Stomach smooth muscle (tissue), 2 donors: Measurements from ENCODE around the gene POTEJ.
"Not testable (repeated sequence)": the region's sequence is repeated elsewhere in the genome, so short reads cannot be mapped to it uniquely, and the experiment has no call there.

ENCODE experiments used
- H3K27ac ChIP-seq: one replicate; pipeline ENCODE4 v1.7.0; 2013; ENCODE audit warnings: mild to moderate bottlenecking, low read length, inconsistent platforms
- H3K27me3 ChIP-seq, 2 donors: one replicate each; pipeline ENCODE4 v1.7.0; 2013; ENCODE audit warnings: low read length in 2 of 2; ENCODE audit not compliant: insufficient read depth in 2 of 2, control insufficient read depth in 1 of 2
- H3K36me3 ChIP-seq, 2 donors: one replicate each; pipeline ENCODE4 v1.7.0; 2013; ENCODE audit warnings: low read length in 2 of 2; ENCODE audit not compliant: control insufficient read depth in 2 of 2, insufficient read depth in 2 of 2
- H3K4me1 ChIP-seq: one replicate; pipeline ENCODE4 v1.7.0; 2013; ENCODE audit warnings: low read length; ENCODE audit not compliant: control insufficient read depth, insufficient read depth
- H3K4me3 ChIP-seq, 2 donors: one replicate each; pipeline ENCODE4 v1.7.0; 2013; ENCODE audit warnings: low read length in 2 of 2
- H3K9ac ChIP-seq, 2 donors: one replicate each; pipeline ENCODE4 v1.7.0; 2013; ENCODE audit warnings: low read length in 2 of 2, mild to moderate bottlenecking in 1 of 2
- H3K9me3 ChIP-seq, 2 donors: one replicate each; pipeline ENCODE4 v1.7.0; 2013; ENCODE audit warnings: low read length in 2 of 2; ENCODE audit not compliant: control insufficient read depth in 2 of 2
- donor health status: healthy.
- donor health status: Pancreatic carcinoma.

Gene POTEJ

DNA sequence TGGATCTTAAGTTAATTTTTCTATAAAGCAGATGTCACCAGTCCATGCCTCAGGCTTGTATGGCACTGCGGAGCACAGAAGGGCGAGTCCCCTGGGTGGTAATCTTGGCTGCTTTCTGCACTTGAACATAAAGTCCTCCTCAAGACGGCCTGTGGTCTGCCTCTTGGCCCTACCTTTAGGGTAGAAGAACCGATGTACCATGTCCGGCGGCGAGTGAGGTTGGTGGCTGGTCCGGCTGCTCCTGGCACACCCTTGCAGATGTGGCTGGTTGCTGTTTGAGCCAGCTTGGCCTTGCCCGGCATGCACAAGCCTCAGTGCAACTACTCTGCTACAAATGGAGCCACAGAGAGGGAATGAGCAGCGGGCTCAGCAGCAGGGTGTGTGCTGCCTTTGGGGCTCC lies 56.3 kb downstream of the POTEJ start:
- H3K36me3 ChIP-seq: not testable (repeated sequence)

DNA sequence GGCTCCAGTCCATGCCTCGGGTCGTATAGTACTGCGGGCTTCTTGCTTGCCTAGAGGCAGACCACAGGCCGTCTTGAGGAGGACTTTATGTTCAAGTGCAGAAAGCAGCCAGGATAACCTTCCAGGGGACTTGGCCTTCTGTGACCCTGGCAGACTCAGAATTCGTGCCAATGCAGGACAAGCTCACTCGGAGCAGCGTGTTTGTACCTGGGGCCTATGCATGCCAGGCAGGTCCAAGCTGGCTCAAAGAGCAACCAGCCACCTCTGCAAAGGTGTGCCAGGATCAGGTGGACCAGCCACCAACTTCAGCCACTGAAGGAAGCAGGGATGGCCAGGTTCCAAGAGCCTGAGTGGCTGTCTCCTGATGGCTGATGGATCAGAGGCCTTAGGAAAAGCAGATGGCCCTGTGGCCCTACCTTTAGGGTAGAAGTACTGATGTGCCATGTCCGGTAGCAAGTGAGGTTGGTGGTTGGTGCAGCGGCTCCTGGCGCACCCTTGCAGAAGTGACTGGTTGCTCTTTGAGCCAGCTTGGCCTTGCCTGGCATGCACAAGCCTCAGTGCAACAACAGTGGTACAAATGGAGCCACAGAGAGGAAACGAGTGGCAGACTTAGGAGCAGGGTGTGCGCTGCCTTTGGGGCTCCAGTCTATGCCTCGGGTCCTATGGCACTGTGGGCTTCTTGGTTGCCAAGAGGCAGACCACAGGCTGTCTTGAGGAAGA lies 58.9 kb downstream of the POTEJ start:
- not testable (repeated sequence) for H3K36me3 ChIP-seq, H3K4me3 ChIP-seq, H3K27me3 ChIP-seq, H3K9ac ChIP-seq, H3K4me1 ChIP-seq, H3K27ac ChIP-seq, H3K9me3 ChIP-seq

More for the DNA sequence above, 56.3 kb downstream of the POTEJ start:
- not testable (repeated sequence) for H3K9me3 ChIP-seq, H3K27ac ChIP-seq, H3K27me3 ChIP-seq, H3K9ac ChIP-seq, H3K4me1 ChIP-seq, H3K4me3 ChIP-seq

DNA sequence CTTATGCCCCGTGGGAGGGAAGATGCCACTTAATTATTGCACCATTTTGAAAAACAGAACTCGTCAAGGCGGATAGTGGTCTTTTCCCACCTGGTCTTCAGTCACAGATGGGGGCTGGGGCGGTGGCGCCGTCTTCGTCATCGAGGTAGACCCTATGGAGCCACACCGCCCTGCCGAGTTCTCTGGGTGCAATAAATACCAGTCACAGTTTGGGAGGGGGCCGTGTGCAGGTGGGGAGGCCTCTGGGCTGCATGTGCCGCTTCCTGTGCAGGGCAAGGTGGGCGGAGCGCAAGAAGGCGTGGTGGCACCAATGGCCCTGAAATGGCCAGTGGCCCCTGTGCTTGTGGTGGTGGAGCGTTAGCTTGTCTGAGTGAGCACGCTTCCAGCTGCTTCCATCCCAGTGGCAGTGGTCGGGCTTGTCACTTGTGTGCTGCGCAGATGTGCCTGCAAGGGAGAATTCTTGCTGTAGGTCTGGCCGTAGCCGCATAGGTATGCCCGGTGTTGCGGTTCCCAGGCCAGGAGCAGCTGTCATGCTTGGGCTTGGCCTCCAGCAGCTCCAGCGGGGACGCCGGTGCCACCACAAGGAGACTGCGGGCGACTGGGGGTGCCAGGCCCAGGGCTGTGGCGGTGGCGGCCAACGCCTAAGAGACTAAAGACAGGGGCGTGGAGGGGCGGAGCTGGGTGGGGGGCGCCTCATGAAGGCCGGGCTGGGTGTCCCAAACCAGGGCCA lies 81.0 kb downstream of the POTEJ start:
- not testable (repeated sequence) for H3K4me3 ChIP-seq, H3K36me3 ChIP-seq, H3K27me3 ChIP-seq, H3K9ac ChIP-seq, H3K9me3 ChIP-seq, H3K27ac ChIP-seq, H3K4me1 ChIP-seq

DNA sequence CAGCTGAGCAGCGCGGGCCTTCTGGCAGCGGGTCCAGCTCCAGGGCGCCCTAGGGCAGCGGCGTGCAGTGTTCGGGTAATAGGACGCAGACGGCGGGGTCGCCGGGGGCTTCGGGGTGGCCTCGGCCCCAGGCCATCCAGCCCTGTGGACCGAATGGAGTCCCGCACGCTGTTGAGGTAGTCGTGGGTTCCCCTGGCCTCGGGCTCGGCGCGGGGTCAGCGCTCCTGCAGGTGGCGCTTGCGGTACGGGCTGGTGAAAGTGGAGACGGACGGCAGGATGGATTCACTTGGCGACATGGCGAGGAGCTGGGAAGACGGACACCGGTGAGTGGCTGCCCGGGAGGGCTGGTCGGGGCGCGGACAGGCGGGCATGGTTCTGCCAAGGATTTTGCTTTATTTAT lies 82.2 kb downstream of the POTEJ start:
- not testable (repeated sequence) for H3K4me3 ChIP-seq, H3K9ac ChIP-seq, H3K4me1 ChIP-seq, H3K9me3 ChIP-seq, H3K27ac ChIP-seq, H3K36me3 ChIP-seq, H3K27me3 ChIP-seq

DNA sequence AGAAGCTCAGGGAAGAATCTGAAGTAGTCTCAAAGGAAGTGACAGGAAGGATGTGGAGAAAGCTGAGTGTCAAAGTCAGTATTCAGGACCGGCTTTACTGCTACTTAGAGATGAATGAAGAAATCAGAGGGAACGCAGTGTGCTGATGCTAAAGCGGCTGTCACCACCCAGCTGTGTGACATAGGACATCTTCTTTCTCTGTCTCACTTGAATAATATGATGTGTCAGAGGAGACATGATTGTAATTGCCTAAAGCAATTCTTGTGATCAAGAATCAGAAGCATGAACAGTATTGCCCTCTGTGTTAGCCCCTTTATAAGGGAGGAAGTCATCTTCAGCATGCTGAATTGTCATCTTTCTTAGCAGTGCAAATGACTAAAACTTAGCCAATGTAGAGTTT lies 92.0 kb downstream of the POTEJ start:
- not testable (repeated sequence) for H3K4me3 ChIP-seq, H3K9me3 ChIP-seq, H3K27me3 ChIP-seq, H3K4me1 ChIP-seq, H3K27ac ChIP-seq, H3K9ac ChIP-seq, H3K36me3 ChIP-seq
